Right kidney (tissue), 1 donor: ENCODE measurements around the gene SLC6A6.
A peak's percentile ranks its signal among the peaks of the same experiment; 100 is the strongest.

Experiments
- DNase-seq: peaks from one replicate; pipeline ENCODE4 v3.0.0-alpha.2; 2016

Gene SLC6A6

GRCh38 chr3:14452740-14453710 lies 50.6 kb downstream of the SLC6A6 start:
- peak; percentile 58 for DNase-seq

- no peak for DNase-seq
Observed at GRCh38 chr3:14453876-14454638, 51.7 kb downstream of the SLC6A6 start.

- no peak for DNase-seq
Observed at GRCh38 chr3:14454639-14455310, 52.4 kb downstream of the SLC6A6 start.

GRCh38 chr3:14455571-14456317 lies 53.3 kb downstream of the SLC6A6 start:
- no peak for DNase-seq

- no peak for DNase-seq
Observed at GRCh38 chr3:14456794-14457193, 54.4 kb downstream of the SLC6A6 start.

- no peak for DNase-seq
Observed at GRCh38 chr3:14457481-14457880, 55.1 kb downstream of the SLC6A6 start.

GRCh38 chr3:14457999-14458398 lies 55.6 kb downstream of the SLC6A6 start:
- DNase-seq, result no peak

GRCh38 chr3:14458434-14459275 lies 56.2 kb downstream of the SLC6A6 start:
- DNase-seq, result no peak

- DNase-seq, result no peak
Observed at GRCh38 chr3:14459384-14459783, 57.0 kb downstream of the SLC6A6 start.

- no peak for DNase-seq
Observed at GRCh38 chr3:14459787-14460186, 57.4 kb downstream of the SLC6A6 start.

GRCh38 chr3:14460342-14461005 lies 58.1 kb downstream of the SLC6A6 start:
- no peak for DNase-seq

- DNase-seq, result no peak
Observed at GRCh38 chr3:14461006-14461747, 58.8 kb downstream of the SLC6A6 start.

GRCh38 chr3:14461748-14462324 lies 59.4 kb downstream of the SLC6A6 start:
- no peak for DNase-seq

GRCh38 chr3:14462738-14463137 lies 60.3 kb downstream of the SLC6A6 start:
- DNase-seq, result no peak

GRCh38 chr3:14463330-14464140 lies 61.1 kb downstream of the SLC6A6 start:
- DNase-seq, result no peak

GRCh38 chr3:14464141-14464465 lies 61.7 kb downstream of the SLC6A6 start:
- no peak for DNase-seq

- no peak for DNase-seq
Observed at GRCh38 chr3:14464521-14464920, 62.1 kb downstream of the SLC6A6 start.

GRCh38 chr3:14465425-14465824 lies 63.0 kb downstream of the SLC6A6 start:
- DNase-seq, result no peak
